Calu3 (cell line): ENCODE data around the gene ZFP92. TPM values are rescaled to one million over a fixed set of nuclear protein-coding genes. Genes with fewer than 3 reads are reported as not detected.

Source experiments
- BruUV-seq: library from RNA; stranded (reverse); fragments of 400-500 nt; replicated peaks from 2 replicates; lab custom pipeline; 2021; lab: Mats Ljungman, UMichigan
- CTCF ChIA-PET: fragments of 300-600 bp; sonication (Branson Sonifier 250); formaldehyde crosslinking; loops from one replicate; lab custom pipeline; 2022; ENCODE audit warnings: antibody characterized with exemption; lab: Charles Lee
- DNase-seq: peaks from one replicate; pipeline ENCODE4 v3.0.0; 2022
- H3K27ac Mint-ChIP-seq: one replicate; pipeline ENCODE4 v1.8.0; 2022; ENCODE audit warnings: mixed read lengths; ENCODE audit not compliant: unreplicated experiment
- H3K27me3 Mint-ChIP-seq: one replicate; pipeline ENCODE4 v1.8.0; 2022; ENCODE audit warnings: mixed read lengths; ENCODE audit not compliant: unreplicated experiment
- H3K36me3 Mint-ChIP-seq: one replicate; pipeline ENCODE4 v1.8.0; 2022; ENCODE audit warnings: mild to moderate bottlenecking, moderate library complexity, mixed read lengths; ENCODE audit not compliant: insufficient read depth, unreplicated experiment
- H3K4me1 Mint-ChIP-seq: one replicate; pipeline ENCODE4 v1.8.0; 2022; ENCODE audit warnings: mild to moderate bottlenecking, low read depth, mixed read lengths; ENCODE audit not compliant: unreplicated experiment
- H3K4me3 Mint-ChIP-seq: one replicate; pipeline ENCODE4 v1.8.0; 2022; ENCODE audit warnings: mild to moderate bottlenecking, low read depth, moderate library complexity, mixed read lengths; ENCODE audit not compliant: unreplicated experiment
- H3K9me3 Mint-ChIP-seq: one replicate; pipeline ENCODE4 v1.8.0; 2022; ENCODE audit warnings: low read depth, mixed read lengths; ENCODE audit not compliant: unreplicated experiment
- CTCF ChIP-seq: fragments of 200-600 bp; IDR thresholded peaks from one replicate; pipeline ENCODE4 v1.8.0; 2022; ENCODE audit warnings: antibody characterized with exemption; ENCODE audit not compliant: unreplicated experiment
- intact Hi-C: fragments of 100-400 bp; cut with micrococcal nuclease; formaldehyde crosslinking; loops from one replicate; pipeline ENCODE4 v1.10.0; 2022; ENCODE audit not compliant: unreplicated experiment
- total RNA-seq: library from RNA; stranded (reverse); gene quantifications from 2 replicates; pipeline ENCODE4 v1.2.3, GENCODE V29; 2022

The ZFP92 gene
- total RNA-seq, 1 experiment from 2014 or later, result 0.19 TPM

- no peak for DNase-seq
- intact Hi-C loops, result no loop called here
- H3K27me3 Mint-ChIP-seq, result peaks cover 33% of the 10 kb centered on the region
Measured at GRCh38 chrX:153441981-153442380, 30.7 kb downstream of the ZFP92 start.

GRCh38 chrX:153442463-153442862, 31.2 kb downstream of the ZFP92 start:
- Mint-ChIP-seq H3K27me3 (peaks cover 28% of the 10 kb centered on the region), H3K4me3 (no peak overlapping the region), H3K36me3 (peaks cover 13% of the 10 kb centered on the region), H3K4me1 (no peaks in the 10 kb centered on the region), H3K9me3 (no peaks in the 10 kb centered on the region), H3K27ac (no peak overlapping the region)
- DNase-seq, result no peak
- no TSS peak for BruUV-seq
- intact Hi-C loops, result no loop called here
- CTCF ChIA-PET, result no interaction called here
- no peak for TF ChIP-seq CTCF

More at GRCh38 chrX:153441981-153442380, 30.7 kb downstream of the ZFP92 start:
- peaks cover 13% of the 10 kb centered on the region for H3K36me3 Mint-ChIP-seq
- CTCF ChIA-PET, result no interaction called here
- no peak overlapping the region for H3K4me3 Mint-ChIP-seq
- no peak for TF ChIP-seq CTCF
- H3K4me1 Mint-ChIP-seq, result no peaks in the 10 kb centered on the region
- H3K27ac Mint-ChIP-seq, result no peak overlapping the region
- no TSS peak for BruUV-seq
- H3K9me3 Mint-ChIP-seq, result no peaks in the 10 kb centered on the region

- DNase-seq, result peak; percentile 17
- no peak overlapping the region for H3K4me3 Mint-ChIP-seq
- CTCF ChIA-PET, result interaction anchor here (0.7 kb wide), 1 partner anchor 447 kb away, joined by 4 read pairs; no protein-coding TSS in a partner anchor
Measured at GRCh38 chrX:153443476-153444332, 32.4 kb downstream of the ZFP92 start.

GRCh38 chrX:153444333-153445011, 33.2 kb downstream of the ZFP92 start:
- H3K27ac Mint-ChIP-seq, result no peak overlapping the region
- no TSS peak for BruUV-seq

More at GRCh38 chrX:153443476-153444332, 32.4 kb downstream of the ZFP92 start:
- Mint-ChIP-seq H3K4me1 (no peaks in the 10 kb centered on the region), H3K27ac (no peak overlapping the region), H3K36me3 (peaks cover 13% of the 10 kb centered on the region), H3K27me3 (peaks cover 19% of the 10 kb centered on the region), H3K9me3 (no peaks in the 10 kb centered on the region)
- intact Hi-C loops, result no loop called here
- no TSS peak for BruUV-seq
- TF ChIP-seq CTCF, result no peak

More at GRCh38 chrX:153444333-153445011, 33.2 kb downstream of the ZFP92 start:
- intact Hi-C loops, result no loop called here
- no peaks in the 10 kb centered on the region for H3K9me3 Mint-ChIP-seq
- CTCF ChIA-PET, result no interaction called here
- peaks cover 17% of the 10 kb centered on the region for H3K36me3 Mint-ChIP-seq
- no peaks in the 10 kb centered on the region for H3K4me1 Mint-ChIP-seq
- no peak for DNase-seq
- TF ChIP-seq CTCF, result no peak
- no peak overlapping the region for H3K4me3 Mint-ChIP-seq
- peaks cover 11% of the 10 kb centered on the region for H3K27me3 Mint-ChIP-seq
